SH-SY5Y (cell line): ENCODE results near the gene TSC22D1.

Experiments used
- GATA2 ChIP-seq: IDR thresholded peaks from 2 replicates; pipeline ENCODE4 v1.6.1; 2011; ENCODE audit warnings: mild to moderate bottlenecking, low read depth, low read length
- GATA3 ChIP-seq: IDR thresholded peaks from 2 replicates; pipeline ENCODE4 v1.6.1; 2011; ENCODE audit warnings: low read depth, mild to moderate bottlenecking, low read length, moderate library complexity

DNA sequence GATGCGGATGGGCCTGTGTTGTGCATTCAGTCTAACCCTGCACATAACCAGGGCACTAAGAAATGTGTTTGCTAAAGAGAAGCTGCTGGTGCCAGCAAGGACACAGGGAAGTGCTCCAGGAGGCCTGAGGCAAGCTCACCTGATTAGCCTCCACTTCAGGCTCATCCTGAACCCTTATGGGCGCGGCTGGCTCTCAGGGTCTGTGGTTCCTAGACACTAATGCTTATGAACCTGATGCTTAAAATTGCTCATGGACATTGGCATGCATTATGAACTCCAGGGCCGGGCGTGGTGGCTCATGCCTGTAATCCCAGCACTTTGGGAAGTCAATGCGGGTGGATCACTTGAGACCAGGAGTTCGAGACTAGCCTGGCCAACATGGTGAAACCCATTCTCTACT is 168.2 kb downstream of the TSC22D1 start:
- no peak for TF ChIP-seq GATA3
- no peak for TF ChIP-seq GATA2
